B cell (primary cell): ENCODE results near the gene ZCCHC2. TPM values are rescaled to one million over a fixed set of nuclear protein-coding genes. Genes with fewer than 3 reads are reported as not detected.

Source experiments
- ATAC-seq: fragments of 200-7000 bp; cut with Tn5 transposase; one replicate; pipeline ENCODE4 v1.10.0; 2021; ENCODE audit warnings: low read depth, mild to moderate bottlenecking, moderate number of reproducible peaks, moderate library complexity
- CTCF ChIA-PET: fragments of 350-600 bp; sonication (Branson Sonifier 250); formaldehyde crosslinking; loops from one replicate; lab custom pipeline; 2021; ENCODE audit warnings: antibody characterized with exemption, inconsistent platforms; lab: Charles Lee
- POLR2A ChIA-PET: fragments of 350-600 bp; sonication (Branson Sonifier 250); formaldehyde crosslinking; loops from one replicate; lab custom pipeline; 2021; ENCODE audit warnings: antibody characterized with exemption; lab: Charles Lee
- DNase-seq: peaks from one replicate; pipeline ENCODE4 v3.0.0; 2013
- H2AFZ ChIP-seq: 2 replicates; pipeline ENCODE4 v1.6.1; 2012; ENCODE audit warnings: mild to moderate bottlenecking, low read depth, low read length; ENCODE audit not compliant: insufficient read depth, poor library complexity, severe bottlenecking
- H3K27ac ChIP-seq, 2 donors: 1 replicate in 1 of 2; 2 replicates in 1 of 2; pipeline ENCODE4 v1.5.1; 2012 to 2013; ENCODE audit warnings: low read length in 2 of 2, mild to moderate bottlenecking in 2 of 2, moderate library complexity in 1 of 2
- H3K27me3 ChIP-seq, 4 experiments: fragments of 200-600 bp in 1 of 4; sonication (generic) in 1 of 4; replicated peaks in 1 of 4; 1 replicate in 2 of 4; 2 replicates in 2 of 4; pipeline versions ENCODE4 v1.6.1 to v1.7.0; 2013 to 2016; ENCODE audit warnings: low read length in 3 of 4, mild to moderate bottlenecking in 2 of 4, mixed read lengths in 1 of 4, moderate library complexity in 1 of 4; ENCODE audit not compliant: insufficient read depth in 4 of 4, control insufficient read depth in 3 of 4; ENCODE audit errors: control extremely low read depth in 1 of 4
- H3K36me3 ChIP-seq, 2 experiments: replicated peaks in 1 of 2; 1 replicate in 1 of 2; 2 replicates in 1 of 2; pipeline versions ENCODE4 v1.6.1 to v1.7.1; 2013; ENCODE audit warnings: low read length in 1 of 2; ENCODE audit not compliant: insufficient read depth in 2 of 2, control insufficient read depth in 1 of 2; ENCODE audit errors: control extremely low read depth in 1 of 2, extremely low read depth in 1 of 2
- H3K4me1 ChIP-seq, 2 donors: fragments of 200-600 bp in 1 of 2; sonication (generic) in 1 of 2; 1 replicate in 1 of 2; 2 replicates in 1 of 2; pipeline versions ENCODE4 v1.5.1 to v1.6.1; 2013 to 2017; ENCODE audit warnings: low read length in 2 of 2; ENCODE audit not compliant: control insufficient read depth in 2 of 2, insufficient read depth in 2 of 2
- H3K4me2 ChIP-seq: replicated peaks from 2 replicates; pipeline ENCODE3; 2012; ENCODE audit warnings: mild to moderate bottlenecking, low read depth, low read length; ENCODE audit not compliant: poor library complexity, severe bottlenecking
- H3K4me3 ChIP-seq, 5 experiments: fragments of 200-600 bp in 1 of 5; sonication (generic) in 1 of 5; 1 replicate in 3 of 5; 2 replicates in 2 of 5; pipeline versions ENCODE4 v1.5.1 to v1.7.0; 2011 to 2016; ENCODE audit warnings: low read length in 4 of 5, mild to moderate bottlenecking in 4 of 5, low read depth in 2 of 5, control low read depth in 1 of 5, moderate library complexity in 1 of 5; ENCODE audit not compliant: insufficient read depth in 1 of 5; ENCODE audit errors: control extremely low read depth in 1 of 5, extremely low read depth in 1 of 5
- H3K79me2 ChIP-seq: fragments of 200-600 bp; sonication (generic); one replicate; pipeline ENCODE4 v1.6.0; 2016; ENCODE audit warnings: low read length; ENCODE audit not compliant: control insufficient read depth, insufficient read depth
- H3K9ac ChIP-seq: fragments of 200-600 bp; sonication (generic); 2 replicates; pipeline ENCODE4 v1.6.1; 2017; ENCODE audit warnings: mild to moderate bottlenecking, low read length, moderate library complexity
- H3K9me3 ChIP-seq, 3 donors: one replicate each; pipeline versions ENCODE4 v1.6.1 to v1.7.1; 2013; ENCODE audit warnings: low read length in 2 of 3; ENCODE audit not compliant: control insufficient read depth in 2 of 3, insufficient read depth in 1 of 3; ENCODE audit errors: control extremely low read depth in 1 of 3
- H4K20me1 ChIP-seq: 2 replicates; pipeline ENCODE4 v1.6.0; 2012; ENCODE audit warnings: mild to moderate bottlenecking, low read length; ENCODE audit not compliant: insufficient read depth, control insufficient read depth, poor library complexity, severe bottlenecking
- H3K27ac Mint-ChIP-seq: one replicate; pipeline ENCODE4 v1.8.0; 2021; ENCODE audit warnings: mixed read lengths
- H3K27me3 Mint-ChIP-seq: one replicate; pipeline ENCODE4 v1.8.0; 2021; ENCODE audit warnings: mixed read lengths
- H3K4me1 Mint-ChIP-seq: one replicate; pipeline ENCODE4 v1.8.0; 2021; ENCODE audit warnings: mixed read lengths
- H3K4me3 Mint-ChIP-seq: one replicate; pipeline ENCODE4 v1.8.0; 2021; ENCODE audit warnings: mixed read lengths
- H3K9me3 Mint-ChIP-seq: one replicate; pipeline ENCODE4 v1.8.0; 2022; ENCODE audit warnings: mixed read lengths; ENCODE audit not compliant: insufficient read depth
- CTCF ChIP-seq: fragments of 200-600 bp; IDR thresholded peaks from one replicate; pipeline ENCODE4 v1.8.0; 2022; ENCODE audit warnings: antibody characterized with exemption, mild to moderate bottlenecking
- EZH2 ChIP-seq: IDR thresholded peaks from 2 replicates; pipeline ENCODE4 v1.6.1; 2012; ENCODE audit warnings: borderline replicate concordance, low read depth, mild to moderate bottlenecking, moderate library complexity, low read length; ENCODE audit not compliant: insufficient read depth, poor library complexity, severe bottlenecking
- WGBS: methylation state at CpG from one replicate; pipeline ENCODE4 v1.1.5; 2013; ENCODE audit warnings: missing lambda C conversion rate; ENCODE audit not compliant: insufficient coverage; 5-methylcytosine and 5-hydroxymethylcytosine counted together
- intact Hi-C: fragments of 100-400 bp; cut with micrococcal nuclease; formaldehyde crosslinking; loops from one replicate; pipeline ENCODE4 v1.10.0; 2022
- polyA plus RNA-seq: library from polyadenylated mRNA; depleted of rRNA; stranded (reverse); fragments of >200 nt; gene quantifications from 2 replicates; pipeline ENCODE4 v1.2.3, GENCODE V29; 2012
- total RNA-seq, 2 donors: library from RNA; stranded (reverse); fragments of 120-200 nt in 1 of 2; gene quantifications; 1 replicate in 1 of 2; 2 replicates in 1 of 2; pipeline versions ENCODE4 v1.2.3 to v1.2.4, GENCODE V29; 2013 to 2022

Gene ZCCHC2
- total and polyA plus RNA-seq, 2 donors (not counting 1 experiment from before 2014, with no cell fraction given) = 24.5 to 53.7 TPM

GRCh38 chr18:62578980-62579511 is 56.2 kb downstream of the ZCCHC2 start:
- H3K9ac ChIP-seq = no peak overlapping the region
- POLR2A ChIA-PET = no interaction called here
- Mint-ChIP-seq H3K9me3 (no peaks in the 10 kb centered on the region), H3K4me1 (peaks cover 22% of the 10 kb centered on the region), H3K27ac (no peak overlapping the region), H3K27me3 (no peaks in the 10 kb centered on the region), H3K4me3 (no peak overlapping the region)
- ATAC-seq (no peak), DNase-seq (no peak)
- no peak overlapping the region for H3K4me2 ChIP-seq
- intact Hi-C loops = no loop called here
- TF ChIP-seq EZH2 (no peak), CTCF (no peak)
- 97% methylated on average over 9 of the region's 13 CpGs for WGBS
- H3K27me3 ChIP-seq = no peaks in the 10 kb centered on the region
- H3K36me3 ChIP-seq = peaks cover 6 to 48% of the 10 kb centered on the region in 2 experiments
- peaks cover 3% of the 10 kb centered on the region for H4K20me1 ChIP-seq
- H3K4me3 ChIP-seq = no peak overlapping the region
- H3K4me1 ChIP-seq = peaks cover 3 to 5% of the 10 kb centered on the region in 2 donors
- H2AFZ ChIP-seq = no peak overlapping the region
- no peaks in the 10 kb centered on the region for H3K9me3 ChIP-seq
- H3K79me2 ChIP-seq = no peaks in the 10 kb centered on the region
- H3K27ac ChIP-seq = no peak overlapping the region
- CTCF ChIA-PET = interaction anchor here (1.5 to 1.6 kb wide), 2 partner anchors 158 to 861 kb away, joined by 3 to 4 read pairs; no protein-coding TSS in a partner anchor

GRCh38 chr18:62583376-62583775 is 60.6 kb downstream of the ZCCHC2 start:
- Histone ChIP-seq H3K9ac (no peak overlapping the region), H3K9me3 (no peaks in the 10 kb centered on the region), H3K79me2 (no peaks in the 10 kb centered on the region), H3K4me1 (peaks cover 13 to 20% of the 10 kb centered on the region in 2 donors), H3K4me2 (no peak overlapping the region), H3K36me3 (peaks cover 0 to 20% of the 10 kb centered on the region in 2 experiments), H3K4me3 (no peak overlapping the region), H3K27me3 (no peaks in the 10 kb centered on the region), H3K27ac (no peak overlapping the region), H2AFZ (no peak overlapping the region), H4K20me1 (no peaks in the 10 kb centered on the region)
- 100% methylated on average over 1 of the region's 2 CpGs for WGBS
- Mint-ChIP-seq H3K4me1 (peaks cover 16% of the 10 kb centered on the region), H3K27me3 (no peaks in the 10 kb centered on the region), H3K27ac (no peak overlapping the region), H3K4me3 (no peak overlapping the region), H3K9me3 (no peaks in the 10 kb centered on the region)
- TF ChIP-seq EZH2 (no peak), CTCF (no peak)
- DNase-seq = no peak
- no peak for ATAC-seq
- ChIA-PET CTCF (interaction anchor here (0.6 to 5.6 kb wide), 17 partner anchors 10 to 402 kb away, joined by 3 to 73 read pairs (median 5); partner anchors contain the start of gene ZCCHC2), POLR2A (interaction anchor here (0.5 to 1.0 kb wide), 2 partner anchors 132 to 388 kb away, joined by 3 to 4 read pairs; partner anchors contain the start of gene PHLPP1)
- intact Hi-C loops = loop anchor here (10.0 kb wide), 1 partner anchor 131 kb away; the partner anchor contains the start of gene PHLPP1
